Vagina (tissue), 2 donors: ENCODE measurements around the gene S100A8.

Experiments
- POLR2A ChIP-seq, 2 donors: fragments of 450-650 bp; IDR thresholded peaks; one replicate each; pipeline ENCODE4 v1.6.1; 2017; ENCODE audit warnings: antibody characterized with exemption in 2 of 2, mild to moderate bottlenecking in 2 of 2, moderate library complexity in 2 of 2
- POLR2AphosphoS5 ChIP-seq, 2 donors: sonication (generic); formaldehyde crosslinking; IDR thresholded peaks; one replicate each; pipeline ENCODE4 v1.9.0; 2017; ENCODE audit warnings: antibody characterized with exemption in 2 of 2, mild to moderate bottlenecking in 2 of 2, low read depth in 1 of 2; ENCODE audit not compliant: insufficient read depth in 1 of 2
- TF ChIP-seq, protein P1 (sequence below), 3 experiments: fragments of 450-650 bp in 2 of 3; fragments of 200-600 bp in 1 of 3; sonication (generic) in 1 of 3; IDR thresholded peaks; one replicate each; pipeline ENCODE4 v1.5.1; 2017 to 2019; ENCODE audit warnings: antibody characterized with exemption in 3 of 3, mild to moderate bottlenecking in 2 of 3, moderate library complexity in 2 of 3

DNA sequence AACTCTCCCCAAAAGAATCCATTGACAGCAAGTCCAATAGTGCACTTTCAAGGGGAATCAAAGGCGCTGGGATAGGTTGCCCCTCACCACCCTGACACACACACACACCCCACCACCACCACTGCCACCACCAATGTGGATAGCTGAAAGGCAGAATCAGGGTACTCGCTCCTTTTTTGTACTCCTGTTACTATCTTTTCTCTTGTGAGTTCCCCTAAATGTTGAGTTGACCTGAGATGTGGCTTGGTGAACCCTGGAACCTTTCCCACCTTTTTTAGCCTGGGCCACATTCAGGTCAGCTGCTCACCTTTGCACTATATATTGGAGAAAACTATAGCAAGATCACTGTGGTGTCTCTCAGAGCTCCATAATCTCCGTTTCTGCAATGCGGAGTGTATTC, 3.9 kb downstream of the S100A8 start:
- TF ChIP-seq, protein P1, sequence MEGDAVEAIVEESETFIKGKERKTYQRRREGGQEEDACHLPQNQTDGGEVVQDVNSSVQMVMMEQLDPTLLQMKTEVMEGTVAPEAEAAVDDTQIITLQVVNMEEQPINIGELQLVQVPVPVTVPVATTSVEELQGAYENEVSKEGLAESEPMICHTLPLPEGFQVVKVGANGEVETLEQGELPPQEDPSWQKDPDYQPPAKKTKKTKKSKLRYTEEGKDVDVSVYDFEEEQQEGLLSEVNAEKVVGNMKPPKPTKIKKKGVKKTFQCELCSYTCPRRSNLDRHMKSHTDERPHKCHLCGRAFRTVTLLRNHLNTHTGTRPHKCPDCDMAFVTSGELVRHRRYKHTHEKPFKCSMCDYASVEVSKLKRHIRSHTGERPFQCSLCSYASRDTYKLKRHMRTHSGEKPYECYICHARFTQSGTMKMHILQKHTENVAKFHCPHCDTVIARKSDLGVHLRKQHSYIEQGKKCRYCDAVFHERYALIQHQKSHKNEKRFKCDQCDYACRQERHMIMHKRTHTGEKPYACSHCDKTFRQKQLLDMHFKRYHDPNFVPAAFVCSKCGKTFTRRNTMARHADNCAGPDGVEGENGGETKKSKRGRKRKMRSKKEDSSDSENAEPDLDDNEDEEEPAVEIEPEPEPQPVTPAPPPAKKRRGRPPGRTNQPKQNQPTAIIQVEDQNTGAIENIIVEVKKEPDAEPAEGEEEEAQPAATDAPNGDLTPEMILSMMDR (IDR thresholded peaks at IDR 0.05): no peak
- TF ChIP-seq POLR2A (IDR thresholded peaks at IDR 0.05): no peak
- TF ChIP-seq POLR2AphosphoS5 (IDR thresholded peaks at IDR 0.05; ENCODE audit: insufficient read depth in 1 of 2, low read depth in 1 of 2): no peak
